Activated CD8-positive, alpha-beta memory T cell treated with anti-CD3 and anti-CD28 coated beads, Interleukin-2, amount 10 ng/mL, durations not matched to agents 7 days and 5 days (primary cell): Measurements from ENCODE around the gene IDUA. TPM values are rescaled to one million over a fixed set of nuclear protein-coding genes. Genes with fewer than 3 reads are reported as not detected.

Experiments
- ATAC-seq: fragments of 150-1000 bp; cut with Tn5 transposase; one replicate; pipeline ENCODE4 v1.10.0; 2021; ENCODE audit warnings: moderate library complexity
- CTCF ChIA-PET: fragments of 350-600 bp; sonication (Branson Sonifier 250); formaldehyde crosslinking; loops from one replicate; lab custom pipeline; 2021; ENCODE audit warnings: antibody characterized with exemption; lab: Charles Lee
- DNase-seq: peaks from one replicate; pipeline ENCODE4 v3.0.0-alpha.2; 2020
- H3K27ac Mint-ChIP-seq: one replicate; pipeline ENCODE4 v1.8.0; 2021; ENCODE audit warnings: mild to moderate bottlenecking, mixed read lengths
- H3K27me3 Mint-ChIP-seq: one replicate; pipeline ENCODE4 v1.8.0; 2021; ENCODE audit warnings: mixed read lengths
- H3K36me3 Mint-ChIP-seq: one replicate; pipeline ENCODE4 v1.8.0; 2021; ENCODE audit warnings: mild to moderate bottlenecking, mixed read lengths
- H3K4me1 Mint-ChIP-seq: one replicate; pipeline ENCODE4 v1.8.0; 2021; ENCODE audit warnings: mixed read lengths
- H3K4me3 Mint-ChIP-seq: one replicate; pipeline ENCODE4 v1.8.0; 2021; ENCODE audit warnings: mild to moderate bottlenecking, moderate library complexity, mixed read lengths
- H3K9me3 Mint-ChIP-seq: one replicate; pipeline ENCODE4 v1.8.0; 2022; ENCODE audit warnings: low read depth, mixed read lengths
- total RNA-seq, 2 experiments: library from RNA; stranded (reverse); gene quantifications; one replicate each; pipeline ENCODE4 v1.2.3, GENCODE V29; 2021

The IDUA gene
- total RNA-seq, 2 experiments from 2014 or later: 27.1 to 28.1 TPM

GRCh38 chr4:951594-952468 is 35.0 kb upstream of the IDUA start:
- no peak overlapping the region for H3K27ac Mint-ChIP-seq
- no peaks in the 10 kb centered on the region for H3K27me3 Mint-ChIP-seq
- DNase-seq: no peak

GRCh38 chr4:952881-953573 is 33.8 kb upstream of the IDUA start:
- no peak overlapping the region for H3K27ac Mint-ChIP-seq
- no peak for DNase-seq
- ATAC-seq: no peak
- no peaks in the 10 kb centered on the region for H3K4me1 Mint-ChIP-seq
- no peak overlapping the region for H3K4me3 Mint-ChIP-seq
- no peaks in the 10 kb centered on the region for H3K9me3 Mint-ChIP-seq
- CTCF ChIA-PET: no interaction called here
- H3K27me3 Mint-ChIP-seq: no peaks in the 10 kb centered on the region
- peaks cover 2% of the 10 kb centered on the region for H3K36me3 Mint-ChIP-seq

More at GRCh38 chr4:951594-952468, 35.0 kb upstream of the IDUA start:
- Mint-ChIP-seq H3K4me1 (no peaks in the 10 kb centered on the region), H3K4me3 (no peak overlapping the region), H3K36me3 (peaks cover 2% of the 10 kb centered on the region), H3K9me3 (no peaks in the 10 kb centered on the region)
- ATAC-seq: no peak
- CTCF ChIA-PET: no interaction called here

GRCh38 chr4:953574-953915 is 33.3 kb upstream of the IDUA start:
- no peak overlapping the region for H3K4me3 Mint-ChIP-seq
- DNase-seq (no peak), ATAC-seq (no peak)
- no peaks in the 10 kb centered on the region for H3K9me3 Mint-ChIP-seq
- no peaks in the 10 kb centered on the region for H3K4me1 Mint-ChIP-seq
- H3K27me3 Mint-ChIP-seq: no peaks in the 10 kb centered on the region
- CTCF ChIA-PET: no interaction called here
- H3K27ac Mint-ChIP-seq: no peak overlapping the region
- peaks cover 2% of the 10 kb centered on the region for H3K36me3 Mint-ChIP-seq

- peaks cover 2% of the 10 kb centered on the region for H3K36me3 Mint-ChIP-seq
- DNase-seq: no peak
- H3K27ac Mint-ChIP-seq: no peak overlapping the region
- H3K4me1 Mint-ChIP-seq: no peaks in the 10 kb centered on the region
- H3K4me3 Mint-ChIP-seq: no peak overlapping the region
- no peak for ATAC-seq
- H3K27me3 Mint-ChIP-seq: no peaks in the 10 kb centered on the region
- H3K9me3 Mint-ChIP-seq: no peaks in the 10 kb centered on the region
- CTCF ChIA-PET: no interaction called here
These were observed 32.4 kb upstream of the IDUA start for GRCh38 chr4:954211-955020.

DNA sequence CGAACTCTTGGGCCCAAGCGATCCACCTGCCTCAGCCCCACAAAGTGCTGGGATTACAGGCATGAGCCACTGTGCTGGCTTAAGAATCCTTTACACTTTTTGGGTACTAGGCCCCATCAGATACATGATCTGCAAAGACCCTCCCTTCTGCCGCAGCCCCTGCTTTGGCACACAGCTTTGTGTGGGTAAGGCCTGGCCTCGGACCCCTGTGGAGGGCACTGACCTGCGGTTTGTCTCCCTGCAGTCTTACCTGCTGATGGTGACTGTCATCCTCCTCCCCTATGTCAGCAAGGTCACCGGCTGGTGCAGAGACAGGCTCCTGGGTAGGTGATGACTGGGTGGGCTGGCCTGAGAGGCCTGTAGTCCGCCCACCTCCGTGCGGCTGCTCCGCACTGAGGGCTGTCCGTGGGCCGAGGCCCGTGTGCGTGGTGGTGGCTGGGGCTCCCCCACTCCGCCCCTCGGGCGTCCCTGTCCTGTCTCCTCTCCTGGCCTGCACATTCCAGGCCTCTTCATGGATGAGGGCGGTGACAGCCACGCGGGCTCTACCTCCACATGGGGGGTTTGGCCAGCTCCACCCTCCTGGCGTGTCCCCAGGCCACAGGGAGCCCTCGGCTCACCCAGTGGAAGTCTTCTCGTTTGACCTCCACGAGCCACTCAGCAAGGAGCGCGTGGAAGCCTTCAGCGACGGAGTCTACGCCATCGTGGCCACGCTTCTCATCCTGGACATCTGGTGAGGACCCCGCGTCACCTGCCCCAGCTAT is 31.5 kb upstream of the IDUA start:
- no peak overlapping the region for H3K4me3 Mint-ChIP-seq
- no peak overlapping the region for H3K27ac Mint-ChIP-seq
- H3K4me1 Mint-ChIP-seq: no peaks in the 10 kb centered on the region
- H3K9me3 Mint-ChIP-seq: no peaks in the 10 kb centered on the region
- ATAC-seq (no peak), DNase-seq (no peak)
- peaks cover 2% of the 10 kb centered on the region for H3K36me3 Mint-ChIP-seq
- no peaks in the 10 kb centered on the region for H3K27me3 Mint-ChIP-seq
- CTCF ChIA-PET: no interaction called here

DNA sequence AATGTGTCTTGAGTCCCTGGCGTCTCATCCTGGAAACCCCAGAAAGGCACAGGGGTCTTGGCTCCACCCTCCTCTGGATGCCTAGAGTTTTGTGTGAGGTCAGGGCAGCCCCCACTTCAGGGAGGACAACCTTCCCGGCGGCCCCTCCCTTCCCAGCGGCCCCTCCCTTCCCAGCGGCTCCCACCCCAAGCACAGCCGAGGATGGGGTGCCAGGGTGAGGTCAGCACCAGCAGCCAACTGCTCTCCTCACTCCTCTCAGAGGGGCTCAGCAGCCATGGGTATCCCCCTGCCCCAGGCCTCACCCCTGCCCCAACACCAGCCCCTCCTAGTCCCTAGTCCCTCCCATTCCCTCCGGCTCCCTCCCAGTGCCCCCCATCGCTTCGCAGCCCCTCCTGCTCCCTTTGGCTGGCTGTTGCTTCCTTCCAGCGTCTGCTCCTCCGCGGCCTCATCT is 30.9 kb upstream of the IDUA start:
- Mint-ChIP-seq H3K4me3 (no peak overlapping the region), H3K36me3 (peaks cover 2% of the 10 kb centered on the region), H3K9me3 (no peaks in the 10 kb centered on the region), H3K27ac (no peak overlapping the region), H3K27me3 (no peaks in the 10 kb centered on the region), H3K4me1 (no peaks in the 10 kb centered on the region)
- CTCF ChIA-PET: no interaction called here
- ATAC-seq (no peak), DNase-seq (no peak)

DNA sequence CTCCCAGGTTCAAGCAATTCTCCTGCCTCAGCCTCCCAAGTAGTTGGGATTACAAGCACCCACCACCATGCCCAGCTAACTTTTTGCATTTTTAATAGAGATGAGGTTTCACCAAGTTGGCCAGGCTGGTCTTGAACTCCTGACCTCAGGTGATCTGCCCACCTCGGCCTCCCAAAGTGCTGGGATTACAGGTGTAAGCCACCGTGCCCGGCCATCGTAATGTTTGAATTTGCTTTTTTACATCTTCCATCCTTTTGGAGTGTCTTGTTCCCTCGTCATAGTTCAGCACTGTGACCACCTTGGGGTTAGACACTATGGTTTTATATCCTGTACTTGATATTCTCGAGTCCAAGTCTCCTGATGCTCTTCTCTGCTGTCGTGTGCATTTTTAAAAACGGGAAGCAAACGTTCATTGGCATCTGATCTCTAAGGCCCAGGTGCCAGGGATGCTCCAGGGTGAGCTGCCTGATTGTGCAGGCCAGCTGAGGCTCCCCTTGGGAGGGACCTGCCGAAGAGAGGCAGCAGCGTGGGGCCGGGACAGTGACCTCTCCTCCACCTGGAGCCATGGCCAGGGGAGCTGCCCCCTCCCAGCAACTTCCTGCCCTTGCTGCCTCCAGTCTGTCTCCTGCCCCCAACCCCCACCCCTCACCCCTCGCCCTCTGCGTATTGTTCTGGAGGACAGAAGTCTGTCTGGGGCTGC is 30.2 kb upstream of the IDUA start:
- DNase-seq (no peak), ATAC-seq (no peak)
- Mint-ChIP-seq H3K36me3 (peaks cover 2% of the 10 kb centered on the region), H3K4me1 (no peaks in the 10 kb centered on the region), H3K4me3 (no peak overlapping the region), H3K9me3 (no peaks in the 10 kb centered on the region), H3K27ac (no peak overlapping the region), H3K27me3 (no peaks in the 10 kb centered on the region)
- CTCF ChIA-PET: no interaction called here

DNA sequence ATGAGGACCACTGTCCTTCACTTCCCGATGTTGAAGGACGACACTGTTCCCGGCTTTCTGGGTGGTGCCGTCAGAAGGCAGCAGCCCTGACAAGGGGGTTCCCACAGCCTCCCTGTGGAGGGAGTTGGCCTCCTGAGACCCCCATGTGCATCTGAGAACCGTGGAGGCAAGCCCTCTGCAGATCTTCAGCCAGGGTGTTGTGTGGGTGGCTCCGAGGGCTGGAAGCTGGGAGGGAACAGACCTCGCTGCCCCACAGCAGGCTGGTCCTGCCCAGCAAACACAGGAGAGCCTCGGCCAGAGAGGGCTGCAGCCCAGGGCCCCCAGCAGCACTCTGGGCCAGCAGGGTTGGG is 29.6 kb upstream of the IDUA start:
- ATAC-seq (no peak), DNase-seq (no peak)
- Mint-ChIP-seq H3K4me3 (no peak overlapping the region), H3K27me3 (no peaks in the 10 kb centered on the region), H3K27ac (no peak overlapping the region), H3K4me1 (no peaks in the 10 kb centered on the region), H3K36me3 (peaks cover 2% of the 10 kb centered on the region), H3K9me3 (no peaks in the 10 kb centered on the region)
- CTCF ChIA-PET: no interaction called here

- CTCF ChIA-PET: no interaction called here
- ATAC-seq (no peak), DNase-seq (no peak)
- no peak overlapping the region for H3K27ac Mint-ChIP-seq
- H3K4me3 Mint-ChIP-seq: no peak overlapping the region
- no peaks in the 10 kb centered on the region for H3K27me3 Mint-ChIP-seq
- no peaks in the 10 kb centered on the region for H3K4me1 Mint-ChIP-seq
- H3K36me3 Mint-ChIP-seq: peaks cover 2% of the 10 kb centered on the region
- H3K9me3 Mint-ChIP-seq: no peaks in the 10 kb centered on the region
These were observed 29.1 kb upstream of the IDUA start for GRCh38 chr4:957581-958313.

DNA sequence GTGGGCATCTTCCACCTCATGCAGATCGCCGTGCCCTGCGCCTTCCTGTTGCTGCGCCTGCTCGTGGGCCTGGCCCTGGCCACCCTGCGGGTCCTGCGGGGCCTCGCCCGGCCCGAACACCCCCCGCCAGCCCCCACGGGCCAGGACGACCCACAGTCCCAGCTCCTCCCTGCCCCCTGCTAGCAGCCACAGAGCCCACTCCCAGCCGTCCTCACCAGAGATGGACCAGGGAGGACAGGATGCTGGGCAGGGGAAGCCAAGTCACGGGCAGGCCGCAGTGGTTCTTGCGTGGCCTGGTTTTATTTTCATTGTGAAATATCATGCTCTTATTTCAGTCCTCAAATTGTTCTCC is 28.6 kb upstream of the IDUA start:
- Mint-ChIP-seq H3K27me3 (no peaks in the 10 kb centered on the region), H3K36me3 (peaks cover 2% of the 10 kb centered on the region), H3K4me3 (no peak overlapping the region), H3K9me3 (no peaks in the 10 kb centered on the region), H3K27ac (no peak overlapping the region), H3K4me1 (no peaks in the 10 kb centered on the region)
- ATAC-seq (no peak), DNase-seq (no peak)
- CTCF ChIA-PET: no interaction called here

DNA sequence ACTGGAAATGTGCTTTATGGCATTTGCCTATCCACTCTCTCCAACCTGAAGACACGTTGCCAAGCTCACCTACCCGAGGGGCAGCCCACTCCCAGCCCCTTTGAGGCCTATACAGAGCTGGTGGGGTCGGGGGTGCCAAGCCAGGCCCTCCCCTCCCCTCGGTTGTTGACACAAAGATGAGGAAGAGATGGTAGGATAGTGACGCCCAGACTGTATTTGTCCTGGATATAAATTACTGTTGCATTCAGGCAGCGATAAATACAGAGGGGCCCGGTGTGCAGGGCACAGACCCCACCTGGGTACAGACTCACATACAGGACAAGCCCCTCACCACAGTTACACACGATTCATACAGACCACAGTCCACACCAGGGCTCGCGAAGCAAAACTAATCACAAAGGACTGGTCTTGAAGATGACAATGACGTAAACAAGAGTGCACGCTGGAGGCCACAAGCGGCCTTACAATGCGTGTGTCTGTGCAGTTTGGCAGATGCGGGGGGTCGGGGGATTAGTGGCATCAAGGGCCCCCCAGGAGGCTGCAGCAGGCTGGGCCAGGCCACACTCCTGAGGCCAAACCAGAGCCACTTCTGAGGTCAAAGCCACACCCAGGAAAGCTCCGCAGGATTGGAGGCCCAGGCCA is 28.0 kb upstream of the IDUA start:
- no peak overlapping the region for H3K27ac Mint-ChIP-seq
- H3K36me3 Mint-ChIP-seq: peaks cover 2% of the 10 kb centered on the region
- no peaks in the 10 kb centered on the region for H3K27me3 Mint-ChIP-seq
- no peaks in the 10 kb centered on the region for H3K9me3 Mint-ChIP-seq
- H3K4me3 Mint-ChIP-seq: no peak overlapping the region
- CTCF ChIA-PET: no interaction called here
- ATAC-seq (no peak), DNase-seq (no peak)
- no peaks in the 10 kb centered on the region for H3K4me1 Mint-ChIP-seq
